Keratinocyte (primary cell): Measurements from ENCODE around the gene PARD3B. TPM values are rescaled to one million over a fixed set of nuclear protein-coding genes. Genes with fewer than 3 reads are reported as not detected.

ENCODE experiments used
- DNase-seq: peaks from one replicate; pipeline ENCODE4 v3.0.0-alpha.2; 2011; ENCODE audit warnings: low read depth, missing footprints, low spot score
- FAIRE-seq: peaks from 2 replicates; lab custom pipeline; 2011; peaks lifted over from hg19 to GRCh38; lab: Jason Lieb, UNC
- H2AFZ ChIP-seq: 2 replicates; pipeline ENCODE4 v1.6.0; 2012; ENCODE audit warnings: low read length, control low read depth, inconsistent platforms; ENCODE audit not compliant: control insufficient read depth
- H3K27ac ChIP-seq: 2 replicates; pipeline ENCODE4 v1.5.1; 2011; ENCODE audit warnings: low read length; ENCODE audit not compliant: control insufficient read depth, insufficient read depth
- H3K27me3 ChIP-seq: 3 replicates; pipeline ENCODE4 v1.6.0; 2011; ENCODE audit warnings: low read length; ENCODE audit not compliant: control insufficient read depth, insufficient read depth; ENCODE audit errors: extremely low read depth
- H3K36me3 ChIP-seq, 2 experiments: 2 replicates in 1 of 2; 3 replicates in 1 of 2; pipeline ENCODE4 v1.5.1; 2011; ENCODE audit warnings: low read length in 2 of 2, mild to moderate bottlenecking in 1 of 2; ENCODE audit not compliant: control insufficient read depth in 2 of 2, insufficient read depth in 2 of 2; ENCODE audit errors: extremely low read depth in 1 of 2
- H3K4me1 ChIP-seq: 3 replicates; pipeline ENCODE4 v1.5.1; 2011; ENCODE audit warnings: low read length; ENCODE audit not compliant: control insufficient read depth, insufficient read depth; ENCODE audit errors: extremely low read depth
- H3K4me2 ChIP-seq: 3 replicates; pipeline ENCODE4 v1.6.0; 2011; ENCODE audit warnings: low read depth, low read length; ENCODE audit not compliant: control insufficient read depth, insufficient read depth; ENCODE audit errors: extremely low read depth
- H3K4me3 ChIP-seq, 3 experiments: fragments of 200-600 bp in 1 of 3; sonication (generic) in 1 of 3; 2 replicates in 2 of 3; 3 replicates in 1 of 3; pipeline ENCODE4 v1.5.1; 2011 to 2016; ENCODE audit warnings: low read length in 3 of 3, mild to moderate bottlenecking in 3 of 3, control low read depth in 2 of 3, inconsistent platforms in 1 of 3, low read depth in 1 of 3, mixed read lengths in 1 of 3, mixed run types in 1 of 3, moderate library complexity in 1 of 3; ENCODE audit not compliant: control insufficient read depth in 2 of 3, insufficient read depth in 2 of 3; ENCODE audit errors: extremely low read depth in 1 of 3
- H3K79me2 ChIP-seq: 2 replicates; pipeline ENCODE4 v1.6.0; 2012; ENCODE audit warnings: low read length; ENCODE audit not compliant: control insufficient read depth, insufficient read depth
- H3K9ac ChIP-seq: 3 replicates; pipeline ENCODE4 v1.6.0; 2011; ENCODE audit warnings: low read length; ENCODE audit not compliant: control insufficient read depth, insufficient read depth; ENCODE audit errors: extremely low read depth
- H3K9me1 ChIP-seq: 3 replicates; pipeline ENCODE4 v1.6.0; 2011; ENCODE audit warnings: low read length; ENCODE audit not compliant: control insufficient read depth, insufficient read depth; ENCODE audit errors: extremely low read depth
- H3K9me3 ChIP-seq: 2 replicates; pipeline ENCODE4 v1.5.1; 2012; ENCODE audit warnings: low read depth, low read length; ENCODE audit not compliant: control insufficient read depth
- H4K20me1 ChIP-seq: 3 replicates; pipeline ENCODE4 v1.6.0; 2011; ENCODE audit warnings: low read length; ENCODE audit not compliant: control insufficient read depth, insufficient read depth; ENCODE audit errors: extremely low read depth
- EZH2 ChIP-seq: IDR thresholded peaks from one replicate; pipeline ENCODE4 v1.6.1; 2012; ENCODE audit warnings: inconsistent platforms, mild to moderate bottlenecking, low read length, moderate library complexity
- dilution Hi-C: fragments of 300-500 bp; cut with MboI; formaldehyde crosslinking; loops from one replicate; pipeline ENCODE4 v1.7.0; 2020; ENCODE audit warnings: low sequenced_read_pairs; ENCODE audit not compliant: extremely low pct_ligation_motif_present
- polyA plus RNA-seq, 5 experiments: library from polyadenylated mRNA; depleted of rRNA in 3 of 5; stranded (reverse) in 3 of 5; stranded (forward) in 1 of 5; unstranded in 1 of 5; fragments of >200 nt; gene quantifications; 1 replicate in 1 of 5; 2 replicates in 3 of 5; 3 replicates in 1 of 5; pipeline versions ENCODE4 v1.2.1 to v1.2.3, GENCODE V29; 2011 to 2012; ENCODE audit warnings: missing spikeins in 2 of 5, low read depth in 1 of 5, low replicate concordance in 1 of 5
- TF ChIP-seq, protein P1 (sequence below), 3 experiments: IDR thresholded peaks in 1 of 3; conservative IDR thresholded peaks in 1 of 3; optimal IDR thresholded peaks in 1 of 3; 2 replicates in 2 of 3; 3 replicates in 1 of 3; pipeline versions ENCODE3 to v1.5.1; 2011; ENCODE audit warnings: low read length in 3 of 3, mild to moderate bottlenecking in 3 of 3, moderate library complexity in 2 of 3, control low read depth in 1 of 3, inconsistent platforms in 1 of 3; ENCODE audit not compliant: insufficient read depth in 2 of 3; ENCODE audit errors: extremely low read depth in 1 of 3

The PARD3B gene
- polyA plus RNA-seq, 1 donor (not counting 4 experiments of a cell fraction or from before 2014, with no cell fraction given): 1.2 TPM

DNA sequence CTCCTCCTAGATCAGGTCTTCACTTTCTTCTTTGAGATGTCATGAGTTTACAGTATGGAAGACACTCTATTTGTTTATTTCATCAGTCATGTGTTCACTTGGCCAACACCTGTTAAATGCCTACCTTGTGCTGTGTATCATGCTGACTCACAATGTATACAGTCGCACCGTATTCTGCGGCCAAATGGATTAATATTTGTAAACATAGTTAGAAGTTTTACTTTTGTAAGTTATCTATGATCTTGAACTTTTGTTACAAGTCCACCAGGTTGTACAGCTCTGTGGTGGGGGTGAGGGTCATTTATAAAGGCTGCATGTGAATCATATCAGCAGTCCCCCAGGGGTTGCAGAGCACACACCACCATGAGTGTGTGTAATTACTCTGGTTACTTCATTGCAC, 728.4 kb downstream of the PARD3B start:
- DNase-seq: no peak
- dilution Hi-C loops: no loop called here

DNA sequence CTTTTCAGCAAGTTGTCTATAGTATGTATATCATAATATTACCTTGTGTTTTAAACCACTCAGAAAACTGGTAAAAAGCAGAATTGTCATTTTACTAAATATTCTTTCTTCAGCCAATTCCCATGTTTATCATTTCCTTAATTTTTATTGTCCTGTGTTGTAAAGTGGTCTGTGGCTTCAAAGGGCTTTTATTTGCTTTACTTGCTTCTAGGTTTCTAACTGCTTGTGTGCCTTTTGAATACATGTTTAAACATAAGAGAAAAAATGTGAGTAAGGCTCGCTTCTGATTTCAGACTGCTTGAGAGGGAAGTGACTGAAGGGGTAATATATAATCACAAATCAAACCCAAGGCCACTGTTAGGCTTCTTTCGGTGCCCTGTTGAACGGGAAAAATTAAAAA, 729.5 kb downstream of the PARD3B start:
- TF ChIP-seq, protein P1, sequence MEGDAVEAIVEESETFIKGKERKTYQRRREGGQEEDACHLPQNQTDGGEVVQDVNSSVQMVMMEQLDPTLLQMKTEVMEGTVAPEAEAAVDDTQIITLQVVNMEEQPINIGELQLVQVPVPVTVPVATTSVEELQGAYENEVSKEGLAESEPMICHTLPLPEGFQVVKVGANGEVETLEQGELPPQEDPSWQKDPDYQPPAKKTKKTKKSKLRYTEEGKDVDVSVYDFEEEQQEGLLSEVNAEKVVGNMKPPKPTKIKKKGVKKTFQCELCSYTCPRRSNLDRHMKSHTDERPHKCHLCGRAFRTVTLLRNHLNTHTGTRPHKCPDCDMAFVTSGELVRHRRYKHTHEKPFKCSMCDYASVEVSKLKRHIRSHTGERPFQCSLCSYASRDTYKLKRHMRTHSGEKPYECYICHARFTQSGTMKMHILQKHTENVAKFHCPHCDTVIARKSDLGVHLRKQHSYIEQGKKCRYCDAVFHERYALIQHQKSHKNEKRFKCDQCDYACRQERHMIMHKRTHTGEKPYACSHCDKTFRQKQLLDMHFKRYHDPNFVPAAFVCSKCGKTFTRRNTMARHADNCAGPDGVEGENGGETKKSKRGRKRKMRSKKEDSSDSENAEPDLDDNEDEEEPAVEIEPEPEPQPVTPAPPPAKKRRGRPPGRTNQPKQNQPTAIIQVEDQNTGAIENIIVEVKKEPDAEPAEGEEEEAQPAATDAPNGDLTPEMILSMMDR (optimal IDR thresholded peaks at IDR 0.05 in 1 of 3, IDR thresholded peaks at IDR 0.05 in 1 of 3, conservative IDR thresholded peaks at IDR 0.05 in 1 of 3; ENCODE audit: extremely low read depth in 1 of 3, insufficient read depth in 2 of 3, low read length in 3 of 3): no peak
- no peak for TF ChIP-seq EZH2
- H3K4me2 ChIP-seq: no peak overlapping the region
- H3K9ac ChIP-seq: no peak overlapping the region
- no peak overlapping the region for H3K27ac ChIP-seq
- dilution Hi-C loops: no loop called here
- no peak overlapping the region for H3K4me3 ChIP-seq
- no peaks in the 10 kb centered on the region for H3K79me2 ChIP-seq
- no peaks in the 10 kb centered on the region for H3K9me1 ChIP-seq
- FAIRE-seq: no peak
- no peak for DNase-seq
- H3K9me3 ChIP-seq: no peaks in the 10 kb centered on the region
- H4K20me1 ChIP-seq: no peaks in the 10 kb centered on the region
- H3K27me3 ChIP-seq: no peaks in the 10 kb centered on the region
- H2AFZ ChIP-seq: no peak overlapping the region
- no peaks in the 10 kb centered on the region for H3K36me3 ChIP-seq
- no peaks in the 10 kb centered on the region for H3K4me1 ChIP-seq

More for the DNA sequence above, 728.4 kb downstream of the PARD3B start:
- Histone ChIP-seq H3K79me2 (no peaks in the 10 kb centered on the region), H3K36me3 (no peaks in the 10 kb centered on the region), H3K9ac (no peak overlapping the region), H3K4me2 (no peak overlapping the region), H3K4me1 (no peaks in the 10 kb centered on the region), H3K4me3 (no peak overlapping the region), H4K20me1 (no peaks in the 10 kb centered on the region), H3K9me1 (no peaks in the 10 kb centered on the region), H3K9me3 (no peaks in the 10 kb centered on the region), H2AFZ (no peak overlapping the region), H3K27me3 (no peaks in the 10 kb centered on the region), H3K27ac (no peak overlapping the region)
- TF ChIP-seq EZH2: no peak
- TF ChIP-seq, protein P1 (optimal IDR thresholded peaks at IDR 0.05 in 1 of 3, IDR thresholded peaks at IDR 0.05 in 1 of 3, conservative IDR thresholded peaks at IDR 0.05 in 1 of 3; ENCODE audit: extremely low read depth in 1 of 3, insufficient read depth in 2 of 3, low read length in 3 of 3): no peak
- FAIRE-seq: no peak
